GM23338 (cell line): ENCODE results near the gene SLC7A14. TPM values are rescaled to one million over a fixed set of nuclear protein-coding genes. Genes with fewer than 3 reads are reported as not detected.

Experiments
- ATAC-seq: fragments of 200-7000 bp; cut with Tn5 transposase; 3 replicates; pipeline ENCODE4 v1.9.1; 2020
- DNase-seq: peaks from one replicate; pipeline ENCODE4 v3.0.0-alpha.2; 2015; ENCODE audit warnings: low spot score
- H2AFZ ChIP-seq: fragments of 200-600 bp; sonication (generic); 2 replicates; pipeline ENCODE4 v1.8.0; 2016; ENCODE audit warnings: antibody characterized with exemption, mild to moderate bottlenecking, moderate library complexity
- H3F3A ChIP-seq: fragments of 200-600 bp; sonication (generic); replicated peaks from 2 replicates; pipeline ENCODE4 v1.8.0; 2017; ENCODE audit warnings: antibody characterized with exemption, mixed run types, low read depth
- H3K27ac ChIP-seq: fragments of 200-600 bp; sonication (generic); 2 replicates; pipeline ENCODE4 v1.6.1; 2016; ENCODE audit warnings: low read depth
- H3K27me3 ChIP-seq: fragments of 200-600 bp; sonication (generic); 2 replicates; pipeline ENCODE4 v1.8.0; 2016; ENCODE audit warnings: mild to moderate bottlenecking, mixed run types, moderate library complexity; ENCODE audit not compliant: insufficient read depth
- H3K36me3 ChIP-seq: fragments of 200-600 bp; sonication (generic); 2 replicates; pipeline ENCODE4 v1.8.0; 2016; ENCODE audit warnings: mild to moderate bottlenecking; ENCODE audit not compliant: insufficient read depth
- H3K4me1 ChIP-seq: fragments of 200-600 bp; sonication (generic); 2 replicates; pipeline ENCODE4 v1.8.0; 2016; ENCODE audit warnings: mild to moderate bottlenecking, moderate library complexity; ENCODE audit not compliant: insufficient read depth
- H3K4me2 ChIP-seq: fragments of 200-600 bp; sonication (generic); 2 replicates; pipeline ENCODE4 v1.7.1; 2017; ENCODE audit warnings: mixed run types
- H3K4me3 ChIP-seq: fragments of 200-600 bp; sonication (generic); 2 replicates; pipeline ENCODE4 v1.6.1; 2016; ENCODE audit warnings: mixed run types
- H3K79me2 ChIP-seq: fragments of 200-600 bp; sonication (generic); replicated peaks from 2 replicates; pipeline ENCODE4 v1.8.0; 2017; ENCODE audit warnings: mild to moderate bottlenecking; ENCODE audit not compliant: insufficient read depth
- H3K9me2 ChIP-seq: fragments of 200-600 bp; sonication (generic); 2 replicates; pipeline ENCODE4 v1.8.0; 2017; ENCODE audit not compliant: insufficient read depth
- H4K20me1 ChIP-seq: fragments of 200-600 bp; sonication (generic); replicated peaks from 2 replicates; pipeline ENCODE4 v1.8.0; 2017; ENCODE audit warnings: mild to moderate bottlenecking; ENCODE audit not compliant: insufficient read depth
- H3K27ac Mint-ChIP-seq: 2 replicates; pipeline ENCODE4 v1.8.0; 2020; ENCODE audit warnings: inconsistent platforms, mild to moderate bottlenecking, moderate library complexity, mixed read lengths
- H3K27me3 Mint-ChIP-seq: 3 replicates; pipeline ENCODE4 v1.8.0; 2022; ENCODE audit warnings: low read depth, mild to moderate bottlenecking, moderate library complexity, mixed read lengths, inconsistent platforms; ENCODE audit not compliant: insufficient read depth, poor library complexity
- H3K36me3 Mint-ChIP-seq: 3 replicates; pipeline ENCODE4 v1.8.0; 2021; ENCODE audit warnings: low read depth, mild to moderate bottlenecking, inconsistent platforms, moderate library complexity, mixed read lengths
- H3K4me1 Mint-ChIP-seq: 3 replicates; pipeline ENCODE4 v1.8.0; 2020; ENCODE audit warnings: mild to moderate bottlenecking, inconsistent platforms, mixed read lengths
- H3K4me3 Mint-ChIP-seq: 3 replicates; pipeline ENCODE4 v1.8.0; 2021; ENCODE audit warnings: moderate library complexity, mild to moderate bottlenecking, inconsistent platforms, mixed read lengths
- H3K9me3 Mint-ChIP-seq: 3 replicates; pipeline ENCODE4 v1.8.0; 2020; ENCODE audit warnings: moderate library complexity, mild to moderate bottlenecking, inconsistent platforms, mixed read lengths
- CREB1 ChIP-seq: fragments of 250-450 bp; sonication (Bioruptor Pico); IDR thresholded peaks from 2 replicates; pipeline ENCODE4 v1.5.0; 2020; ENCODE audit warnings: low read depth, mild to moderate bottlenecking, moderate library complexity
- EZH2phosphoT487 ChIP-seq: fragments of 200-600 bp; sonication (generic); IDR thresholded peaks from one replicate; pipeline ENCODE4 v1.8.1; 2018; ENCODE audit warnings: antibody characterized with exemption; ENCODE audit not compliant: unreplicated experiment
- POLR2AphosphoS5 ChIP-seq: IDR thresholded peaks from 2 replicates; pipeline ENCODE4 v1.6.1; 2016; ENCODE audit warnings: antibody characterized with exemption, low read depth
- polyA plus RNA-seq: library from polyadenylated mRNA; unstranded; fragments of >200 nt; fragmentation: Nextera tagmentation; extraction: Ambion mirVana; gene quantifications from 2 replicates; pipeline ENCODE4 v1.2.1, GENCODE V29; 2016
- total RNA-seq: library from RNA; depleted of rRNA; stranded (reverse); fragments of >200 nt; shearing (Covaris generic); gene quantifications from 2 replicates; pipeline ENCODE4 v1.2.3, GENCODE V29; 2014
- TF ChIP-seq, protein P1 (sequence below): fragments of 250-450 bp; sonication (Bioruptor Pico); IDR thresholded peaks from 2 replicates; pipeline ENCODE4 v1.5.0; 2020; ENCODE audit warnings: mild to moderate bottlenecking, moderate library complexity

SLC7A14 gene
- total and polyA plus RNA-seq, 2 experiments from 2014 or later: 0.49 to 0.82 TPM

- ATAC-seq (no peak), DNase-seq (no peak)
- no peaks in the 10 kb centered on the region for H3K27me3 ChIP-seq
- H2AFZ ChIP-seq: peak overlapping the region; percentile 32; the same call in 1 of the 2 replicates
- peaks cover 1% of the 10 kb centered on the region for H3K27me3 Mint-ChIP-seq
- H3K9me2 ChIP-seq: no peaks in the 10 kb centered on the region
- no peaks in the 10 kb centered on the region for H4K20me1 ChIP-seq
- H3F3A ChIP-seq: no peaks in the 10 kb centered on the region
- H3K27ac Mint-ChIP-seq: no peak overlapping the region
- H3K79me2 ChIP-seq: no peaks in the 10 kb centered on the region
- H3K4me3 Mint-ChIP-seq: no peak overlapping the region
- H3K4me3 ChIP-seq: no peak overlapping the region
- H3K36me3 ChIP-seq: no peaks in the 10 kb centered on the region
- H3K36me3 Mint-ChIP-seq: no peaks in the 10 kb centered on the region
- H3K9me3 Mint-ChIP-seq: no peaks in the 10 kb centered on the region; the same call in 2 of the 3 replicates
- H3K4me2 ChIP-seq: no peak overlapping the region
- H3K4me1 ChIP-seq: no peaks in the 10 kb centered on the region
- TF ChIP-seq CREB1 (CRISPR knock-in tag): no peak
- TF ChIP-seq, protein P1, sequence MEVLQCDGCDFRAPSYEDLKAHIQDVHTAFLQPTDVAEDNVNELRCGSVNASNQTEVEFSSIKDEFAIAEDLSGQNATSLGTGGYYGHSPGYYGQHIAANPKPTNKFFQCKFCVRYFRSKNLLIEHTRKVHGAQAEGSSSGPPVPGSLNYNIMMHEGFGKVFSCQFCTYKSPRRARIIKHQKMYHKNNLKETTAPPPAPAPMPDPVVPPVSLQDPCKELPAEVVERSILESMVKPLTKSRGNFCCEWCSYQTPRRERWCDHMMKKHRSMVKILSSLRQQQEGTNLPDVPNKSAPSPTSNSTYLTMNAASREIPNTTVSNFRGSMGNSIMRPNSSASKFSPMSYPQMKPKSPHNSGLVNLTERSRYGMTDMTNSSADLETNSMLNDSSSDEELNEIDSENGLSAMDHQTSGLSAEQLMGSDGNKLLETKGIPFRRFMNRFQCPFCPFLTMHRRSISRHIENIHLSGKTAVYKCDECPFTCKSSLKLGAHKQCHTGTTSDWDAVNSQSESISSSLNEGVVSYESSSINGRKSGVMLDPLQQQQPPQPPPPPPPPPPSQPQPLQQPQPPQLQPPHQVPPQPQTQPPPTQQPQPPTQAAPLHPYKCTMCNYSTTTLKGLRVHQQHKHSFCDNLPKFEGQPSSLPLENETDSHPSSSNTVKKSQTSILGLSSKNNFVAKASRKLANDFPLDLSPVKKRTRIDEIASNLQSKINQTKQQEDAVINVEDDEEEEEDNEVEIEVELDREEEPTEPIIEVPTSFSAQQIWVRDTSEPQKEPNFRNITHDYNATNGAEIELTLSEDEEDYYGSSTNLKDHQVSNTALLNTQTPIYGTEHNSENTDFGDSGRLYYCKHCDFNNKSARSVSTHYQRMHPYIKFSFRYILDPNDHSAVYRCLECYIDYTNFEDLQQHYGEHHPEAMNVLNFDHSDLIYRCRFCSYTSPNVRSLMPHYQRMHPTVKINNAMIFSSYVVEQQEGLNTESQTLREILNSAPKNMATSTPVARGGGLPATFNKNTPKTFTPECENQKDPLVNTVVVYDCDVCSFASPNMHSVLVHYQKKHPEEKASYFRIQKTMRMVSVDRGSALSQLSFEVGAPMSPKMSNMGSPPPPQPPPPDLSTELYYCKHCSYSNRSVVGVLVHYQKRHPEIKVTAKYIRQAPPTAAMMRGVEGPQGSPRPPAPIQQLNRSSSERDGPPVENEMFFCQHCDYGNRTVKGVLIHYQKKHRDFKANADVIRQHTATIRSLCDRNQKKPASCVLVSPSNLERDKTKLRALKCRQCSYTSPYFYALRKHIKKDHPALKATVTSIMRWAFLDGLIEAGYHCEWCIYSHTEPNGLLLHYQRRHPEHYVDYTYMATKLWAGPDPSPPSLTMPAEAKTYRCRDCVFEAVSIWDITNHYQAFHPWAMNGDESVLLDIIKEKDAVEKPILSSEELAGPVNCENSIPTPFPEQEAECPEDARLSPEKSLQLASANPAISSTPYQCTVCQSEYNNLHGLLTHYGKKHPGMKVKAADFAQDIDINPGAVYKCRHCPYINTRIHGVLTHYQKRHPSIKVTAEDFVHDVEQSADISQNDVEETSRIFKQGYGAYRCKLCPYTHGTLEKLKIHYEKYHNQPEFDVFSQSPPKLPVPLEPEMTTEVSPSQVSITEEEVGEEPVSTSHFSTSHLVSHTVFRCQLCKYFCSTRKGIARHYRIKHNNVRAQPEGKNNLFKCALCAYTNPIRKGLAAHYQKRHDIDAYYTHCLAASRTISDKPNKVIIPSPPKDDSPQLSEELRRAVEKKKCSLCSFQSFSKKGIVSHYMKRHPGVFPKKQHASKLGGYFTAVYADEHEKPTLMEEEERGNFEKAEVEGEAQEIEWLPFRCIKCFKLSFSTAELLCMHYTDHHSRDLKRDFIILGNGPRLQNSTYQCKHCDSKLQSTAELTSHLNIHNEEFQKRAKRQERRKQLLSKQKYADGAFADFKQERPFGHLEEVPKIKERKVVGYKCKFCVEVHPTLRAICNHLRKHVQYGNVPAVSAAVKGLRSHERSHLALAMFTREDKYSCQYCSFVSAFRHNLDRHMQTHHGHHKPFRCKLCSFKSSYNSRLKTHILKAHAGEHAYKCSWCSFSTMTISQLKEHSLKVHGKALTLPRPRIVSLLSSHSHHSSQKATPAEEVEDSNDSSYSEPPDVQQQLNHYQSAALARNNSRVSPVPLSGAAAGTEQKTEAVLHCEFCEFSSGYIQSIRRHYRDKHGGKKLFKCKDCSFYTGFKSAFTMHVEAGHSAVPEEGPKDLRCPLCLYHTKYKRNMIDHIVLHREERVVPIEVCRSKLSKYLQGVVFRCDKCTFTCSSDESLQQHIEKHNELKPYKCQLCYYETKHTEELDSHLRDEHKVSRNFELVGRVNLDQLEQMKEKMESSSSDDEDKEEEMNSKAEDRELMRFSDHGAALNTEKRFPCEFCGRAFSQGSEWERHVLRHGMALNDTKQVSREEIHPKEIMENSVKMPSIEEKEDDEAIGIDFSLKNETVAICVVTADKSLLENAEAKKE (CRISPR knock-in tag): no peak
- TF ChIP-seq POLR2AphosphoS5: no peak
- H3K27ac ChIP-seq: no peak overlapping the region
- H3K4me1 Mint-ChIP-seq: no peaks in the 10 kb centered on the region
Observed at GRCh38 chr3:170611751-170612150, 25.9 kb upstream of the SLC7A14 start.

DNA sequence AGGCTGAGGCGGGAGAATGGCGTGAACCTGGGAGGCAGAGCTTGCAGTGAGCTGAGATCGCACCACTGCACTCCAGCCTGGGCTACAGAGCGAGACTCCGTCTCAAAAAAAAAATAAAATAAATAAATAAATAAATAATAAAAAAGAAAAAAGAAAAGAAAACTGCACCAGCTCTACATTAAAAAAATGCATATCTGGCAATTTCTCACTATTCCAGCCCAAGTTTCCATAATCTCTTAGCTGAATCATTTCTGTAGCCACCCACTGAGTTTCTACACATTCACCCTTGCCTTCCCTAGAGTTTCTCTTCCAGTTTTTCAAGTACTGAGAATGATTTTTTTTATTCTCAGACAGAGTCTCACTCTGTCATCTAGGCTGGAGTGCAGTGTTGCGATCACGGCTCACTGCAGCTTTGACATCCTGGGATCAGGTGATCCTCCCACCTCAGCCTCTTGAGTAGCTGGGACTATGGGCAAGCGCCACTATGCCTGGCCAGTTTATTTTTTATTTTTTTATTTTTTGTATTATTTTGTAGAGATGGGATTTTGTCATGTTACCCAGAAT is 24.5 kb upstream of the SLC7A14 start:
- Mint-ChIP-seq H3K9me3 (no peaks in the 10 kb centered on the region; the same call in 2 of the 3 replicates), H3K4me3 (no peak overlapping the region), H3K27me3 (peaks cover 1% of the 10 kb centered on the region), H3K27ac (no peak overlapping the region), H3K36me3 (no peaks in the 10 kb centered on the region), H3K4me1 (no peaks in the 10 kb centered on the region)
- TF ChIP-seq CREB1 (CRISPR knock-in tag): no peak
- no peak for TF ChIP-seq EZH2phosphoT487
- no peaks in the 10 kb centered on the region for H3K9me2 ChIP-seq
- DNase-seq: no peak
- H3K27me3 ChIP-seq: no peaks in the 10 kb centered on the region
- H3K4me3 ChIP-seq: no peak overlapping the region
- H4K20me1 ChIP-seq: no peaks in the 10 kb centered on the region
- H3K4me1 ChIP-seq: no peaks in the 10 kb centered on the region
- H3K27ac ChIP-seq: no peak overlapping the region
- H3F3A ChIP-seq: no peaks in the 10 kb centered on the region
- H3K4me2 ChIP-seq: no peak overlapping the region
- no peaks in the 10 kb centered on the region for H3K79me2 ChIP-seq
- no peak for ATAC-seq
- H3K36me3 ChIP-seq: no peaks in the 10 kb centered on the region
- H2AFZ ChIP-seq: no peak overlapping the region
